Measurements from ENCODE around the gene PARD3.

GRCh38 chr10:34426041-34426440 is 389.1 kb downstream of the PARD3 start:
- TF ChIP-seq ZNF302 (CRISPR knock-in tag; IDR thresholded peaks at IDR 0.05) (0 out of 2 replicates have a peak, but pooled peaks have one; percentile 45), CTCF (IDR thresholded peaks at IDR 0.05) (no peak), ESRRA (IDR thresholded peaks at IDR 0.05; ENCODE audit: borderline replicate concordance, low read length) (no peak), TFCP2L1 (CRISPR knock-in tag; IDR thresholded peaks at IDR 0.05) (no peak), NFE2L2 (conservative IDR thresholded peaks at IDR 0.05; ENCODE audit: low read length) (no peak), RAD21 (conservative IDR thresholded peaks at IDR 0.05 in 1 of 2, IDR thresholded peaks at IDR 0.05 in 1 of 2) (no peak), RFX5 (IDR thresholded peaks at IDR 0.05) (no peak), NR3C1 (IDR thresholded peaks at IDR 0.05) (no peak), POLR2A (IDR thresholded peaks at IDR 0.05; ENCODE audit: low read length) (no peak), HES2 (IDR thresholded peaks at IDR 0.05) (no peak)

All from A549 (cell line).